AG09309 (cell line): ENCODE measurements around the gene SCAF11.
"Not testable (repeated sequence)": the region's sequence is repeated elsewhere in the genome, so short reads cannot be mapped to it uniquely, and the experiment has no call there.

Experiments used
- DNase-seq: peaks from one replicate; pipeline ENCODE4 v3.0.0-alpha.2; 2010; ENCODE audit warnings: low read depth
- H3K4me3 ChIP-seq: 2 replicates; pipeline ENCODE4 v1.5.1; 2011; ENCODE audit warnings: mild to moderate bottlenecking, low read depth, low read length, moderate library complexity; ENCODE audit not compliant: control insufficient read depth
- TF ChIP-seq, protein P1 (sequence below): IDR thresholded peaks from 2 replicates; pipeline ENCODE4 v1.5.1; 2011; ENCODE audit warnings: mild to moderate bottlenecking, low read depth, low read length, inconsistent platforms; ENCODE audit not compliant: insufficient read depth, control insufficient read depth; ENCODE audit errors: missing control alignments

SCAF11 gene, protein sequence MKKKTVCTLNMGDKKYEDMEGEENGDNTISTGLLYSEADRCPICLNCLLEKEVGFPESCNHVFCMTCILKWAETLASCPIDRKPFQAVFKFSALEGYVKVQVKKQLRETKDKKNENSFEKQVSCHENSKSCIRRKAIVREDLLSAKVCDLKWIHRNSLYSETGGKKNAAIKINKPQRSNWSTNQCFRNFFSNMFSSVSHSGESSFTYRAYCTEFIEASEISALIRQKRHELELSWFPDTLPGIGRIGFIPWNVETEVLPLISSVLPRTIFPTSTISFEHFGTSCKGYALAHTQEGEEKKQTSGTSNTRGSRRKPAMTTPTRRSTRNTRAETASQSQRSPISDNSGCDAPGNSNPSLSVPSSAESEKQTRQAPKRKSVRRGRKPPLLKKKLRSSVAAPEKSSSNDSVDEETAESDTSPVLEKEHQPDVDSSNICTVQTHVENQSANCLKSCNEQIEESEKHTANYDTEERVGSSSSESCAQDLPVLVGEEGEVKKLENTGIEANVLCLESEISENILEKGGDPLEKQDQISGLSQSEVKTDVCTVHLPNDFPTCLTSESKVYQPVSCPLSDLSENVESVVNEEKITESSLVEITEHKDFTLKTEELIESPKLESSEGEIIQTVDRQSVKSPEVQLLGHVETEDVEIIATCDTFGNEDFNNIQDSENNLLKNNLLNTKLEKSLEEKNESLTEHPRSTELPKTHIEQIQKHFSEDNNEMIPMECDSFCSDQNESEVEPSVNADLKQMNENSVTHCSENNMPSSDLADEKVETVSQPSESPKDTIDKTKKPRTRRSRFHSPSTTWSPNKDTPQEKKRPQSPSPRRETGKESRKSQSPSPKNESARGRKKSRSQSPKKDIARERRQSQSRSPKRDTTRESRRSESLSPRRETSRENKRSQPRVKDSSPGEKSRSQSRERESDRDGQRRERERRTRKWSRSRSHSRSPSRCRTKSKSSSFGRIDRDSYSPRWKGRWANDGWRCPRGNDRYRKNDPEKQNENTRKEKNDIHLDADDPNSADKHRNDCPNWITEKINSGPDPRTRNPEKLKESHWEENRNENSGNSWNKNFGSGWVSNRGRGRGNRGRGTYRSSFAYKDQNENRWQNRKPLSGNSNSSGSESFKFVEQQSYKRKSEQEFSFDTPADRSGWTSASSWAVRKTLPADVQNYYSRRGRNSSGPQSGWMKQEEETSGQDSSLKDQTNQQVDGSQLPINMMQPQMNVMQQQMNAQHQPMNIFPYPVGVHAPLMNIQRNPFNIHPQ (N-terminal part only)

DNA sequence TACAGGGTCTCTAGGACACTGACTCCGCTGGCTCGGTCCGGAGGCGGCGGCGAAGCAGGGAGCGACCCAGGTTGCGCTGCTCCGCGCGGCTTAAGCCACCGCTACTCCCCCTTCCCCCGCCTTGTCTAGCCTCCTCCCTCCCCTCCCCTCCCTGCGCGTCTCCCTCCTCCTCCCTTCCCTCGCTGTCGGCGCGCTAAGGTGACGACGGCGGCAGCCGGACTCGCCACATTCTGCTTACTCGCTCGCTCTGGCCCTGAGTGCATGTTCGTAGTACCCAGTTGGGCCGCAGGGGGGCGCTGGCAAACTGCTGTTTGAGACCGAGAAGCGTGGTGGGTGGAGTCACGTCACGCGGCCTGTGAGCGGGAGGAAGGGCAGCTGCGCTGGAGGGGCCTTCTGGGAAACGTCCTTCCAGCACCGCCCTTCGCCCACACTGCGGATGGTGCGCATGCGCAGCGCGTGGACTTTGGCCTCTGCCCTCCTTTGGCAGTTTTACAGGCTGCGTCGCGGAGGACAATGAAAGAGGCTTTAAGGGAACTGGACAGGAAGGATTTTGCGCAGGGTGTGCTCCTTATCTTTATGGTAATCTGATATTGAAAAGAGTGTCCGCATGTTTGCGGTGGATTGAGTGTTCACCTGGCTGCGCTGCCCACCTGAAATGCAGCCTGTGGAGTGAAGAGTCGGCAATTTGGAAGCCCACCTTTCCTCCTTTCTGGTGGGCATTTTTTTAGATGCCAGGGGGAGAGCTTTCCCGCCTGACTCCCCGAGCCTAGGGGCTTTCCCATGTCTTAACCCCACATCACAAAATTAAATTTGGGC lies at the start of gene SCAF11:
Gene SCAF11 (minus strand): TSS at position 107 of the 816 bp plus-strand sequence. CDS start 26,407 bp downstream, outside the sequence.
- H3K4me3 ChIP-seq, result peak within 1 kb of the TSS; percentile 90
- TF ChIP-seq, protein P1, sequence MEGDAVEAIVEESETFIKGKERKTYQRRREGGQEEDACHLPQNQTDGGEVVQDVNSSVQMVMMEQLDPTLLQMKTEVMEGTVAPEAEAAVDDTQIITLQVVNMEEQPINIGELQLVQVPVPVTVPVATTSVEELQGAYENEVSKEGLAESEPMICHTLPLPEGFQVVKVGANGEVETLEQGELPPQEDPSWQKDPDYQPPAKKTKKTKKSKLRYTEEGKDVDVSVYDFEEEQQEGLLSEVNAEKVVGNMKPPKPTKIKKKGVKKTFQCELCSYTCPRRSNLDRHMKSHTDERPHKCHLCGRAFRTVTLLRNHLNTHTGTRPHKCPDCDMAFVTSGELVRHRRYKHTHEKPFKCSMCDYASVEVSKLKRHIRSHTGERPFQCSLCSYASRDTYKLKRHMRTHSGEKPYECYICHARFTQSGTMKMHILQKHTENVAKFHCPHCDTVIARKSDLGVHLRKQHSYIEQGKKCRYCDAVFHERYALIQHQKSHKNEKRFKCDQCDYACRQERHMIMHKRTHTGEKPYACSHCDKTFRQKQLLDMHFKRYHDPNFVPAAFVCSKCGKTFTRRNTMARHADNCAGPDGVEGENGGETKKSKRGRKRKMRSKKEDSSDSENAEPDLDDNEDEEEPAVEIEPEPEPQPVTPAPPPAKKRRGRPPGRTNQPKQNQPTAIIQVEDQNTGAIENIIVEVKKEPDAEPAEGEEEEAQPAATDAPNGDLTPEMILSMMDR, result peak; percentile 97
- peak; percentile 98 for DNase-seq

DNA sequence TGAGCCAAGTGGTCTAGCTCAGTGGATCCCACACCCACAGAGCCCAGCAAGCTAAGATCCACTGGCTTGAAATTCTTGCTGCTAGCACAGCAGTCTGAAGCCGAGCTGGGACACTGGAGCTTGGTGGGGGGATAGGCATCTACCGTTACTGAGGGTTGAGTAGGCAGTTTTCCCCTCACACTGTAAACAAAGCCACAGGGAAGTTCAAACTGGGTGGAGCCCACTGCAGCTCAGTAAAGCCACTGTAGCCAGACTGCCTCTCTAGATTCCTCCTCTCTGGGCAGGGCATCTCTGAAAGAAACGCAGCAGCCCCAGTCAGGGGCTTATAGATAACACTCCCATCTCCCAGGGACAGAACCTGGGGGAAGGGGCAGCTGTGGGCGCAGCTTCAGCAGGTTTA lies 46.7 kb upstream of the SCAF11 start:
- H3K4me3 ChIP-seq, DNase-seq: not testable (repeated sequence)

DNA sequence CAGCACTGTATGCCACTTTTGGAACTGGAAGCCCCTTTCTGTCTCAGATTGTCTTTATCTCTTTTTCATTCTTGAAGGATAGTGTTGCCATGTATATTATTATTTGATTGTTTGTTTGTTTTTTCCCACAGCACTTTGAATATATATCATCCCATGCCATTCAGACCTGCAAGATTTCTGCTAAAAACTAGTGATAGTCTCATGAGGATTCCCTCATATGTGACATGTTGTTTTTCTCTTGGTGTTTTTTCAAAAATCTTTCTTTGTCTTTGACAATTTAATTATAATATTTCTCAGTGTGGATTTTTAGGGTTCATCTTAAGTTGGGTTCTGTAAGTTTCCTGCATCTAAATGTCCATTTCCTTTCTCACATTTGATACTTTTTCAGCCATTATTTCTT lies 36.8 kb upstream of the SCAF11 start:
- H3K4me3 ChIP-seq, result no peak overlapping the region
- TF ChIP-seq, protein P1, result no peak
- DNase-seq, result no peak

DNA sequence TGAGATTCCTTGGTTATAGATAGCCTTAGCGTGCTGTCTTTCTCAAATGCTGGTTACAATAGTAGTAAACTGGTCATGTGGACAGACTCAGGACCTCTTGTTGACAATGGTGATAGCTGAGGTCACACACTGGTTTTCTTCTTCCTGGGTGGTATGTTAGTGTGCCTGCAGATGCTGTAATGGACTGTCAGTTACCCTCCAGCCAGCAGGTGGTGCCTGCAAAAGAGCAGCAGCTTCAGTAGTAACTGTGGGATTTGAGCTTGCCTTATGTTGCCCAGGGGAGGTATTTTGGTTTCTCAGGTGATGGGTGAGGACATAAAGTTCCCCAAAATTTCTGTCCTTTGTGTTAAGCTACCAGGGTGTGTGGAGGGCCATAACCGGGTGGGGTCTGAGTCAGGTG lies 33.7 kb upstream of the SCAF11 start:
- TF ChIP-seq, protein P1, result no peak
- no peak overlapping the region for H3K4me3 ChIP-seq
- no peak for DNase-seq

DNA sequence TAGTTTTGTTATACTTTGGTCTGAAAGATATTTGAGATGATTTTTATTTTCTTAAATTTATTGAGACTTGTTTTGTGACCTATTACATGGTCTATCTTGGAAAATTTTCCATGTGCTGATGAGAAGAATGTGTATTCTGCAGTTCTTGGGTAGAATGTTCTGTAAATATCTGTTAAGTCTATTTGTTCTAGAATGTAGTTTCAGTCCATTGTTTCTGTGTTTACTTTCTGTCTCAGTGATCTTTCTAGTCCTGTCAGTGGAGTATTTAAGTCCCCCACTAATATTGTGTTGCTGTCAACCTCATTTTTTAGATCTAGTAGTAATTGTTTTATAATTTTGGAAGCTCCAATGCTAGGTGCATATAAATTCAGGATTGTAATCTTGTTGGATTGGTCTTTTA lies 30.4 kb upstream of the SCAF11 start:
- H3K4me3 ChIP-seq, result no peak overlapping the region
- DNase-seq, result no peak
- TF ChIP-seq, protein P1, result no peak

DNA sequence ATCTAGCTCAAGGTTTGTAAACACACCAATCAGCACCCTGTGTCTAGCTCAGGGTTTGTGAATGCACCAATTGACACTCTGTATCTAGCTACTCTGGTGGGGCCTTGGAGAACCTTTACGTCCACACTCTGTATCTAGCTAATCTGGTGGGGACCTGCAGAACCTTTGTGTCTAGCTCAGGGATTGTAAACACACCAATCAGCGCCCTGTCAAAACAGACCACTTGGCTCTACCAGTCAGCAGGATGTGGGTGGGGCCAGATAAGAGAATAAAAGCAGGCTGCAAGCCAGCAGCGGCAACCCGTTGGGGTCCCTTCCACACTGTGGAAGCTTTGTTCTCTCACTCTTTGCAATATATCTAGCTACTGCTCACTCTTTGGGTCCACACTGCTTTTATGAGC lies 28.3 kb upstream of the SCAF11 start:
- not testable (repeated sequence) for DNase-seq

DNA sequence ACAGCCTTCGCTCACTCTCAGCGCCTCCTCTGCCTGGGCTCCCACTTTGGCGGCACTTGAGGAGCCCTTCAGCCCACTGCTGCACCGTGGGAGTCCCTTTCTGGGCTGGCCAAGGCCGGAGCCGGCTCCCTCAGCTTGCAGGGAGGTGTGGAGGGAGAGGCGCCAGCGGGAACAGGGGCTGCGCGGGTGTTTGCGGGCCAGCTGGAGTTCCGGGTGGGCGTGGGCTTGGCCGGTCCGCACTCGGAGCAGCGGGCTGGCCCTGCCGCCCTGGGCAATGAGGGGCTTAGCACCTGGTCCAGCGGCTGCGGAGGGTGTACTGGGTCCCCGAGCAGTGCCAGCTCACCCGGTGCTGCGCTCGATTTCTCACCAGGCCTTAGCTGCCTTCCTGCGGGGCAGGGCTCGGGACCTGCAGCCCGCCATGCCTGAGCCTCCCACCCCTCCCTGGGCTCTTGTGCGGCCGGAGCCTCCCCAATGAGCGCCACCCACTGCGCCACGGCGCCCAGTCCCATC lies 27.5 kb upstream of the SCAF11 start:
- not testable (repeated sequence) for DNase-seq, H3K4me3 ChIP-seq

More for the DNA sequence above, 28.3 kb upstream of the SCAF11 start:
- H3K4me3 ChIP-seq, result not testable (repeated sequence)
